ENCODE measurements around the gene EDN3.

- TF ChIP-seq CTCF (IDR thresholded peaks at IDR 0.05; ENCODE audit: poor library complexity, severe bottlenecking) (no peak), EZH2 (IDR thresholded peaks at IDR 0.05; ENCODE audit: borderline replicate concordance, insufficient read depth, low read length, poor library complexity, severe bottlenecking) (no peak), RAD21 (conservative IDR thresholded peaks at IDR 0.05) (no peak), EP300 (conservative IDR thresholded peaks at IDR 0.05; ENCODE audit: poor library complexity, severe bottlenecking) (no peak), MXI1 (conservative IDR thresholded peaks at IDR 0.05; ENCODE audit: poor library complexity, severe bottlenecking) (no peak), REST (IDR thresholded peaks at IDR 0.05; ENCODE audit: borderline replicate concordance) (no peak), POLR2AphosphoS5 (IDR thresholded peaks at IDR 0.05) (no peak), TAF1 (IDR thresholded peaks at IDR 0.05; ENCODE audit: low read depth) (no peak), SMC3 (conservative IDR thresholded peaks at IDR 0.05; ENCODE audit: poor library complexity) (no peak)
These were observed 71.0 kb downstream of the EDN3 start for GRCh38 chr20:59371431-59371830.
